Measurements from ENCODE around the gene DRG1.
A peak's percentile ranks its signal among the peaks of the same experiment; 100 is the strongest.

The DRG1 gene

GRCh38 chr22:31447337-31447736, 47.9 kb downstream of the DRG1 start:
- TF ChIP-seq CTCF (IDR thresholded peaks at IDR 0.05): no peak
- H3K36me3 ChIP-seq: peaks cover 55 to 80% (median 60%) of the 10 kb centered on the region in 3 donors
- H3K4me1 ChIP-seq: no peaks in the 10 kb centered on the region

GRCh38 chr22:31448382-31448781, 49.0 kb downstream of the DRG1 start:
- Histone ChIP-seq H3K4me3 (no peak overlapping the region), H3K9me3 (no peaks in the 10 kb centered on the region), H3K36me3 (peaks cover 54 to 80% (median 59%) of the 10 kb centered on the region in 3 donors), H3K27me3 (no peaks in the 10 kb centered on the region), H3K27ac (no peak overlapping the region), H3K4me1 (no peaks in the 10 kb centered on the region)
- TF ChIP-seq CTCF (IDR thresholded peaks at IDR 0.05): no peak
- intact Hi-C loops (cut with DNase I; ENCODE audit: low total_unique reads): no loop called here
- DNase-seq: no peak

More at GRCh38 chr22:31447337-31447736, 47.9 kb downstream of the DRG1 start:
- H3K27me3 ChIP-seq: no peaks in the 10 kb centered on the region
- no peaks in the 10 kb centered on the region for H3K9me3 ChIP-seq
- intact Hi-C loops (cut with DNase I; ENCODE audit: low total_unique reads): no loop called here
- no peak overlapping the region for H3K4me3 ChIP-seq
- no peak overlapping the region for H3K27ac ChIP-seq
- DNase-seq: no peak

- intact Hi-C loops (cut with DNase I; ENCODE audit: low total_unique reads): no loop called here
- Histone ChIP-seq H3K9me3 (no peaks in the 10 kb centered on the region), H3K4me3 (no peak overlapping the region), H3K4me1 (no peaks in the 10 kb centered on the region), H3K27me3 (no peaks in the 10 kb centered on the region), H3K27ac (no peak overlapping the region), H3K36me3 (peaks cover 57 to 80% (median 65%) of the 10 kb centered on the region in 3 donors)
- no peak for DNase-seq
- TF ChIP-seq CTCF (IDR thresholded peaks at IDR 0.05): no peak
Measured at GRCh38 chr22:31449506-31449905, 50.1 kb downstream of the DRG1 start.

GRCh38 chr22:31451709-31452571, 52.5 kb downstream of the DRG1 start:
- no peaks in the 10 kb centered on the region for H3K9me3 ChIP-seq
- TF ChIP-seq CTCF (IDR thresholded peaks at IDR 0.05): peak in 1 of 2 experiments; percentile 7
- peaks cover 53 to 77% (median 61%) of the 10 kb centered on the region in 3 donors for H3K36me3 ChIP-seq
- no peak overlapping the region for H3K4me3 ChIP-seq
- no peak overlapping the region for H3K27ac ChIP-seq
- intact Hi-C loops (cut with DNase I; ENCODE audit: low total_unique reads): no loop called here
- H3K27me3 ChIP-seq: no peaks in the 10 kb centered on the region
- H3K4me1 ChIP-seq: no peaks in the 10 kb centered on the region
- DNase-seq: no peak

- H3K27me3 ChIP-seq: no peaks in the 10 kb centered on the region
- no peak overlapping the region for H3K27ac ChIP-seq
- H3K36me3 ChIP-seq: peaks cover 58 to 89% (median 63%) of the 10 kb centered on the region in 3 donors
- no peak for DNase-seq
- H3K4me1 ChIP-seq: no peaks in the 10 kb centered on the region
- no peaks in the 10 kb centered on the region for H3K9me3 ChIP-seq
- intact Hi-C loops (cut with DNase I; ENCODE audit: low total_unique reads): no loop called here
- no peak overlapping the region for H3K4me3 ChIP-seq
- TF ChIP-seq CTCF (IDR thresholded peaks at IDR 0.05): no peak
Measured at GRCh38 chr22:31461699-31462098, 62.3 kb downstream of the DRG1 start.

Data from tibial artery (tissue), 4 donors.